B cell (primary cell): Measurements from ENCODE around the gene FAM78B.

Experiments
- EZH2 ChIP-seq: IDR thresholded peaks from 2 replicates; pipeline ENCODE4 v1.6.1; 2012; ENCODE audit warnings: borderline replicate concordance, low read depth, mild to moderate bottlenecking, moderate library complexity, low read length; ENCODE audit not compliant: insufficient read depth, poor library complexity, severe bottlenecking
- TF ChIP-seq, protein P1 (sequence below): fragments of 200-600 bp; IDR thresholded peaks from one replicate; pipeline ENCODE4 v1.8.0; 2022; ENCODE audit warnings: antibody characterized with exemption, mild to moderate bottlenecking

DNA sequence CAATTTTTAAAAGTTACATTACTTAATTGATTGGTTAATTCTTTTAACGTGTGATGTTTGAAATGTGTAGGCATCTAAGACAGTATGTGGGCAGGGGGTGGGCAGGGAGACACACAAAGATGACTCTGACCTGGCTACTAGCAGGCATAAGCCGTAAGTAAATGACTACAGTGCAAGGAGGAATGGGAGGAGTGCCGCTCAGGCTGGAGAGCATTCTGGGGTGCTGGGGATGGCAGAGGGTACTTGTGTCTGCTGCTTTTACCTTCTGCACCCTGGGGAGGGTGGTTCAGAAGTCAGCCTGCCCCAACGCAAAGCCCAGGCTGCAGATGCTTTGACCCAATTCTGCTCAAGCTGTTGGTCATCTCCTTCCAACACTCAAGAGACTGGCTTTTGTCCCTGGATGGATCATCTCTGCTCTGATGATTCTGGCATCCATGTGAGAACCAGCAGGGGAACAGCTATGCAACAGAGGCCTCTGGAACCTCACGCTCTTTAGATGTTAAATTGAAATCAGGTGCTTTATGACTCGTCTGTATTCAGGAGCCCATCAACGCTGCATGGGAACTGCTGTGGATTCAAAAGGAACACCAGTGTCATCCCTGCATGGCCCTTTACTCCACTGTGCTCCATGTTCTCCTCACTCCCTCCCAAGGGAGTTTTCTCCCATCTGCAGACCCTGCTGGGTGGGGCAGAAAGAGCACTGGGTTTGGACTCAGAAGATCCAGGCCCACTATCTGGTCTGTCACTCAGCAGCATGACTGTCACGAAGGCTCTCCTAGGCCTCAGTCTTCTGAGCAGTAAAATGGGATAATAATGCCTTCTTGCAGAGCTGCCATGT, 78.8 kb downstream of the FAM78B start:
- TF ChIP-seq, protein P1, sequence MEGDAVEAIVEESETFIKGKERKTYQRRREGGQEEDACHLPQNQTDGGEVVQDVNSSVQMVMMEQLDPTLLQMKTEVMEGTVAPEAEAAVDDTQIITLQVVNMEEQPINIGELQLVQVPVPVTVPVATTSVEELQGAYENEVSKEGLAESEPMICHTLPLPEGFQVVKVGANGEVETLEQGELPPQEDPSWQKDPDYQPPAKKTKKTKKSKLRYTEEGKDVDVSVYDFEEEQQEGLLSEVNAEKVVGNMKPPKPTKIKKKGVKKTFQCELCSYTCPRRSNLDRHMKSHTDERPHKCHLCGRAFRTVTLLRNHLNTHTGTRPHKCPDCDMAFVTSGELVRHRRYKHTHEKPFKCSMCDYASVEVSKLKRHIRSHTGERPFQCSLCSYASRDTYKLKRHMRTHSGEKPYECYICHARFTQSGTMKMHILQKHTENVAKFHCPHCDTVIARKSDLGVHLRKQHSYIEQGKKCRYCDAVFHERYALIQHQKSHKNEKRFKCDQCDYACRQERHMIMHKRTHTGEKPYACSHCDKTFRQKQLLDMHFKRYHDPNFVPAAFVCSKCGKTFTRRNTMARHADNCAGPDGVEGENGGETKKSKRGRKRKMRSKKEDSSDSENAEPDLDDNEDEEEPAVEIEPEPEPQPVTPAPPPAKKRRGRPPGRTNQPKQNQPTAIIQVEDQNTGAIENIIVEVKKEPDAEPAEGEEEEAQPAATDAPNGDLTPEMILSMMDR, result no peak
- no peak for TF ChIP-seq EZH2
